ENCODE results near the gene CYREN. TPM values are rescaled to one million over a fixed set of nuclear protein-coding genes. Genes with fewer than 3 reads are reported as not detected.
A peak's percentile ranks its signal among the peaks of the same experiment; 100 is the strongest.

Gene CYREN
- total and polyA plus RNA-seq, 9 of the 15 experiments (the other 6 are each of a cell fraction or from before 2014, with no cell fraction given), result 13.9 to 108 (median 88.8) TPM

DNA sequence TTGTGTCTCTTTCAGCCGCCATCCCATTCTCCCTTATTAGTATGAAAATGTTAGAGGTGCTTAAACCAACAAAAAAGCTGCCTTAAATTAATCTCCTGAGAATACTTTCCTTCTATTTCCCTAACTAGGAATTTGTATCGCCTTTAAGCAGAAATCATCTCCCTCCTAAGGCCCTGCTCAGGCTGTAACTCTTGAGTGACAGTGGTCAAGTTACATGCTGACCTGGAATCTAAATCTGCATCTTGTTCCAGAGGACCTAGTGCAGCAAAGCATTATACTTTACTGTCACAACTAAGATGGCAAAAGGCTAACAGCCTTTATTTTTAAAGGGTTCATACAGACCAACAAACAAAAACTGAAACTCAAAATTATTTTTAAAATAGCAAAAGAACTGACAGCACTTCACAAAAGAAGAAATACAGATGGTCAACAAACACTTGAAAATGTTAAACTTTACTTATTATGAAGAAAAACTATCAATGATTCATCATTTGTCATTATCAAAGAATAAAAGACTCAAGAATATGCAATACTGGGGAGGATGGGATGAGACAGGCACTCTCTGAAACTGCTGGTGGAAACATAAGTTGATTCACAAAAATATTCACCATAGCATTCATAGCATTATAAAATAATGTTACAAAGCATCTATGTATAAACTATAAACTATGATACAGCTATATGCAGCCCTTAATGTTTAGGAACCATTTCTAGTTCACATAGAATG, 11.0 kb downstream of the CYREN start:
- FAIRE-seq, result no peak
- CTCF ChIA-PET (ENCODE audit: low intra/inter-chr PET ratio), result no interaction called here
- in situ Hi-C loops (cut with MboI), result no loop called here
- TF ChIP-seq PBX2 (CRISPR knock-in tag; IDR thresholded peaks at IDR 0.05; ENCODE audit: low read depth) (no peak), PBX2 (tag; conservative IDR thresholded peaks at IDR 0.05; ENCODE audit: low read depth) (0 out of 2 replicates have a peak, but pooled peaks have one; percentile 6), CGGBP1 (CRISPR knock-in tag; IDR thresholded peaks at IDR 0.05) (no peak), MCM5 (IDR thresholded peaks at IDR 0.05; ENCODE audit: low read depth) (no peak), RBM25 (IDR thresholded peaks at IDR 0.05; ENCODE audit: low read depth, low read length, severe bottlenecking) (peak; percentile 24), MAFG (tag; conservative IDR thresholded peaks at IDR 0.05) (no peak), GTF2E2 (tag; IDR thresholded peaks at IDR 0.05) (0 out of 2 replicates have a peak, but pooled peaks have one; percentile 14), ESRRB (CRISPR knock-in tag; IDR thresholded peaks at IDR 0.05; ENCODE audit: borderline replicate concordance) (no peak)
- TF ChIP-seq, protein P1, sequence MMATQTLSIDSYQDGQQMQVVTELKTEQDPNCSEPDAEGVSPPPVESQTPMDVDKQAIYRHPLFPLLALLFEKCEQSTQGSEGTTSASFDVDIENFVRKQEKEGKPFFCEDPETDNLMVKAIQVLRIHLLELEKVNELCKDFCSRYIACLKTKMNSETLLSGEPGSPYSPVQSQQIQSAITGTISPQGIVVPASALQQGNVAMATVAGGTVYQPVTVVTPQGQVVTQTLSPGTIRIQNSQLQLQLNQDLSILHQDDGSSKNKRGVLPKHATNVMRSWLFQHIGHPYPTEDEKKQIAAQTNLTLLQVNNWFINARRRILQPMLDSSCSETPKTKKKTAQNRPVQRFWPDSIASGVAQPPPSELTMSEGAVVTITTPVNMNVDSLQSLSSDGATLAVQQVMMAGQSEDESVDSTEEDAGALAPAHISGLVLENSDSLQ (IDR thresholded peaks at IDR 0.05), result peak; percentile 84
- Histone ChIP-seq H3K4me2 (ENCODE audit: insufficient read depth, low read length) (peak overlapping the region; percentile 39), H3K4me3 (no peak overlapping the region), H3K9ac (ENCODE audit: insufficient read depth in 1 of 2, low read depth in 2 of 2, low read length in 2 of 2) (peak overlapping the region in 1 of 2 experiments; percentile 44; a peak in 1 of 4 replicates), H3K79me2 (ENCODE audit: control insufficient read depth, insufficient read depth, low read length) (no peaks in the 10 kb centered on the region), H3K27me3 (ENCODE audit: control insufficient read depth in 2 of 2, insufficient read depth in 2 of 2, low read length in 2 of 2) (no peaks in the 10 kb centered on the region), H2AFZ (ENCODE audit: low read depth, low read length) (peak overlapping the region; percentile 57), H3K36me3 (ENCODE audit: control insufficient read depth, insufficient read depth, low read length) (peaks cover 14% of the 10 kb centered on the region; the same call in 2 of the 3 replicates), H3K9me1 (ENCODE audit: control insufficient read depth, insufficient read depth, low read length) (no peaks in the 10 kb centered on the region), H4K20me1 (replicated peaks; ENCODE audit: control insufficient read depth, insufficient read depth, low read length) (no peaks in the 10 kb centered on the region), H3K27ac (ENCODE audit: extremely low read depth, low read depth, low read length) (peak overlapping the region; percentile 77), H3K9me3 (replicated peaks; ENCODE audit: control insufficient read depth, insufficient read depth, low read depth, low read length) (peaks cover 42% of the 10 kb centered on the region), H3K4me1 (replicated peaks in 1 of 2; ENCODE audit: control insufficient read depth in 2 of 2, insufficient read depth in 2 of 2, low read length in 2 of 2) (peaks cover 8 to 27% of the 10 kb centered on the region in 2 experiments)
- POLR2A ChIA-PET, result interaction anchor here (1.7 to 2.2 kb wide), 3 partner anchors 9 to 12 kb away, joined by 10 to 11 read pairs (median 11); partner anchors contain the start of gene TMEM140
- peak in 2 of 4 experiments; percentile 14 to 20 for DNase-seq (ENCODE audit: extremely low read depth in 1 of 4, low spot score in 3 of 4)
- ATAC-seq, result peak; percentile 1; the same call in 1 of the 3 replicates
- BruUV-seq (replicated peaks), result no TSS peak
- 65% methylated on average over 2 of the region's 2 CpGs for WGBS (ENCODE audit: insufficient coverage, low coverage, missing lambda C conversion rate)
- intact Hi-C loops (cut with micrococcal nuclease), result loop anchor here (2.0 kb wide), 1 partner anchor 173 kb away; the partner anchor contains the start of gene AGBL3
